ENCODE results near the gene MAVS. TPM values are rescaled to one million over a fixed set of nuclear protein-coding genes. Genes with fewer than 3 reads are reported as not detected.

Gene MAVS
- total and polyA plus RNA-seq, 2 donors (not counting 1 experiment from before 2014, with no cell fraction given): 14.4 to 15.9 TPM

DNA sequence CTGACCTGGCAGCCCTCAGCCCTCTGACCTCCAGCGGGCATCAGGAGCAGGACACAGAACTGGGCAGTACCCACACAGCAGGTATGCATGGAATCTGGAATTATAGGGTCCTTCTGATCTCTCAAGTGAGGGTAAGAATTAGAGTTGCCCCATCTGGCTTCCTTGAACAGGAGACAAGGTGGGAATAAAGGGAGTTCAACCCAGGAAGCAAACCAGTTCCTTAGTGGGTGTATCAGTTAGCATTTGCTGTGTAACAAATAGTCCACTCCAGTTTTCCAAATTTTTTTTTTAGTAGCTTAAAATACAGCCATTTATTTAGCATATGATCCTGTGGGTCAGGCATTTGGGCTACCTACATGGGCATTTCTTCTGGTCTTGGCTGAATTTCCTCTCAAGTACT is 15.7 kb downstream of the MAVS start:
- Histone ChIP-seq H3K79me2 (ENCODE audit: control insufficient read depth, insufficient read depth, low read length) (no peaks in the 10 kb centered on the region), H3K4me1 (ENCODE audit: control insufficient read depth, extremely low read depth, insufficient read depth, low read length) (no peaks in the 10 kb centered on the region), H3K36me3 (ENCODE audit: control insufficient read depth, insufficient read depth, low read length) (peaks cover 42% of the 10 kb centered on the region), H3K4me2 (ENCODE audit: extremely low read depth, insufficient read depth, low read length) (no peak overlapping the region), H2AFZ (ENCODE audit: low read length) (no peak overlapping the region), H3K27me3 (ENCODE audit: control insufficient read depth, insufficient read depth, low read length) (no peaks in the 10 kb centered on the region), H3K9me3 (ENCODE audit: control insufficient read depth, insufficient read depth, low read depth, low read length) (no peaks in the 10 kb centered on the region), H3K27ac (ENCODE audit: insufficient read depth, low read length) (no peak overlapping the region), H3K9ac (ENCODE audit: insufficient read depth, low read length) (no peak overlapping the region), H4K20me1 (ENCODE audit: control insufficient read depth, extremely low read depth, insufficient read depth, low read length) (no peaks in the 10 kb centered on the region), H3K4me3 (replicated peaks in 1 of 4; ENCODE audit: control extremely low read depth in 1 of 4, insufficient read depth in 1 of 4, low read depth in 3 of 4, low read length in 4 of 4) (no peak overlapping the region)
- no peak for TF ChIP-seq EZH2 (IDR thresholded peaks at IDR 0.05; ENCODE audit: low read length, missing control alignments)
- no peak for TF ChIP-seq CTCF (conservative IDR thresholded peaks at IDR 0.05 in 1 of 2, IDR thresholded peaks at IDR 0.05 in 1 of 2; ENCODE audit: low read depth in 1 of 2, low read length in 2 of 2)
- DNase-seq (ENCODE audit: low read depth in 2 of 2): no peak

DNA sequence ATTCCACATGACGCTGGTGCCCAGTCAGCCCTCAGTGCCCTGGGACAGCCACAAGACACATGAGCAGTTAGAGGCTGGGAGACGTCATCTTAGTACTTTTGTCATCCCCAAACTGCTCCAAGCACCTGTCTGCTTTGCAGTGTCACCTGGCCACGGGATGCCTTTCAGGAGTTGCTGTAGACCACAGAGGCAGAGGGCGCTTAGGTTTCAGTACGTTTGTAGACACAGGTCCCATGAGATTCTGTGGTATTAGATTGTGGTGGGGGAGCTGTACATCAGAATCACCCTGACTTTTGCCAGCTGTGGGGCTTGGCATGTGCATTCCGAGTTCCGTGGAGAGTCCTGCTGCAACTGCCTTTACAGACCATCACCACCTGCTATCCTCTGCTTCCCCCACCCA is 16.7 kb downstream of the MAVS start:
- Histone ChIP-seq H3K27me3 (ENCODE audit: control insufficient read depth, insufficient read depth, low read length) (no peaks in the 10 kb centered on the region), H2AFZ (ENCODE audit: low read length) (no peak overlapping the region), H3K4me1 (ENCODE audit: control insufficient read depth, extremely low read depth, insufficient read depth, low read length) (no peaks in the 10 kb centered on the region), H3K4me2 (ENCODE audit: extremely low read depth, insufficient read depth, low read length) (no peak overlapping the region), H3K4me3 (replicated peaks in 1 of 4; ENCODE audit: control extremely low read depth in 1 of 4, insufficient read depth in 1 of 4, low read depth in 3 of 4, low read length in 4 of 4) (no peak overlapping the region), H3K9me3 (ENCODE audit: control insufficient read depth, insufficient read depth, low read depth, low read length) (no peaks in the 10 kb centered on the region), H3K79me2 (ENCODE audit: control insufficient read depth, insufficient read depth, low read length) (no peaks in the 10 kb centered on the region), H3K9ac (ENCODE audit: insufficient read depth, low read length) (no peak overlapping the region), H4K20me1 (ENCODE audit: control insufficient read depth, extremely low read depth, insufficient read depth, low read length) (no peaks in the 10 kb centered on the region), H3K36me3 (ENCODE audit: control insufficient read depth, insufficient read depth, low read length) (peaks cover 37% of the 10 kb centered on the region), H3K27ac (ENCODE audit: insufficient read depth, low read length) (no peak overlapping the region)
- TF ChIP-seq EZH2 (IDR thresholded peaks at IDR 0.05; ENCODE audit: low read length, missing control alignments) (no peak), CTCF (conservative IDR thresholded peaks at IDR 0.05 in 1 of 2, IDR thresholded peaks at IDR 0.05 in 1 of 2; ENCODE audit: low read depth in 1 of 2, low read length in 2 of 2) (no peak)
- DNase-seq (ENCODE audit: low read depth in 2 of 2): no peak

DNA sequence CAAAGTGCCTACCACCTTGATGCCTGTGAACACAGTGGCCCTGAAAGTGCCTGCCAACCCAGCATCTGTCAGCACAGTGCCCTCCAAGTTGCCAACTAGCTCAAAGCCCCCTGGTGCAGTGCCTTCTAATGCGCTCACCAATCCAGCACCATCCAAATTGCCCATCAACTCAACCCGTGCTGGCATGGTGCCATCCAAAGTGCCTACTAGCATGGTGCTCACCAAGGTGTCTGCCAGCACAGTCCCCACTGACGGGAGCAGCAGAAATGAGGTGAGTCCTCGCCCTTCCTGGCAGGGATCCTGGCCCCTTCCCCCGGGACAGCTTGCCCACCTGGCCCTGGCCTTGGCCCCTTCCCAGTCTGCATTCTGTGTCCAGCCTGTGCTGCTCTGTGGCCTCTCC is 17.9 kb downstream of the MAVS start:
- no peak for TF ChIP-seq EZH2 (IDR thresholded peaks at IDR 0.05; ENCODE audit: low read length, missing control alignments)
- no peak for TF ChIP-seq CTCF (conservative IDR thresholded peaks at IDR 0.05 in 1 of 2, IDR thresholded peaks at IDR 0.05 in 1 of 2; ENCODE audit: low read depth in 1 of 2, low read length in 2 of 2)
- no peak overlapping the region for H2AFZ ChIP-seq (ENCODE audit: low read length)
- H3K79me2 ChIP-seq (ENCODE audit: control insufficient read depth, insufficient read depth, low read length): no peaks in the 10 kb centered on the region
- H3K27ac ChIP-seq (ENCODE audit: insufficient read depth, low read length): no peak overlapping the region
- no peak overlapping the region for H3K4me2 ChIP-seq (ENCODE audit: extremely low read depth, insufficient read depth, low read length)
- no peak overlapping the region for H3K4me3 ChIP-seq (replicated peaks in 1 of 4; ENCODE audit: control extremely low read depth in 1 of 4, insufficient read depth in 1 of 4, low read depth in 3 of 4, low read length in 4 of 4)
- no peaks in the 10 kb centered on the region for H4K20me1 ChIP-seq (ENCODE audit: control insufficient read depth, extremely low read depth, insufficient read depth, low read length)
- no peak for DNase-seq (ENCODE audit: low read depth in 2 of 2)
- H3K36me3 ChIP-seq (ENCODE audit: control insufficient read depth, insufficient read depth, low read length): peaks cover 36% of the 10 kb centered on the region
- H3K27me3 ChIP-seq (ENCODE audit: control insufficient read depth, insufficient read depth, low read length): no peaks in the 10 kb centered on the region
- no peaks in the 10 kb centered on the region for H3K4me1 ChIP-seq (ENCODE audit: control insufficient read depth, extremely low read depth, insufficient read depth, low read length)
- no peaks in the 10 kb centered on the region for H3K9me3 ChIP-seq (ENCODE audit: control insufficient read depth, insufficient read depth, low read depth, low read length)
- H3K9ac ChIP-seq (ENCODE audit: insufficient read depth, low read length): no peak overlapping the region

Measured in fibroblast of lung (primary cell).